Activated CD8-positive, alpha-beta T cell treated with anti-CD3 and anti-CD28 coated beads, Interleukin-2, amount 10 ng/mL, durations not matched to agents 7 days and 5 days (primary cell): ENCODE results near the gene MCMBP. TPM values are rescaled to one million over a fixed set of nuclear protein-coding genes. Genes with fewer than 3 reads are reported as not detected.
"Not testable (repeated sequence)": the region's sequence is repeated elsewhere in the genome, so short reads cannot be mapped to it uniquely, and the experiment has no call there.

ENCODE experiments used
- ATAC-seq: fragments of 150-1000 bp; cut with Tn5 transposase; one replicate; pipeline ENCODE4 v1.10.0; 2021; ENCODE audit warnings: moderate library complexity
- CTCF ChIA-PET: fragments of 350-600 bp; sonication (Branson Sonifier 250); formaldehyde crosslinking; loops from one replicate; lab custom pipeline; 2021; ENCODE audit warnings: antibody characterized with exemption; lab: Charles Lee
- POLR2A ChIA-PET: fragments of 350-600 bp; sonication (Branson Sonifier 250); formaldehyde crosslinking; loops from one replicate; lab custom pipeline; 2021; ENCODE audit warnings: antibody characterized with exemption; lab: Charles Lee
- DNase-seq: peaks from one replicate; pipeline ENCODE4 v3.0.0-alpha.2; 2020
- H3K27ac Mint-ChIP-seq: one replicate; pipeline ENCODE4 v1.8.0; 2021; ENCODE audit warnings: mild to moderate bottlenecking, mixed read lengths
- H3K27me3 Mint-ChIP-seq: one replicate; pipeline ENCODE4 v1.8.0; 2021; ENCODE audit warnings: low read depth, mixed read lengths
- H3K36me3 Mint-ChIP-seq: one replicate; pipeline ENCODE4 v1.8.0; 2021; ENCODE audit warnings: low read depth, mixed read lengths
- H3K4me1 Mint-ChIP-seq: one replicate; pipeline ENCODE4 v1.8.0; 2021; ENCODE audit warnings: low read depth, mixed read lengths
- H3K4me3 Mint-ChIP-seq: one replicate; pipeline ENCODE4 v1.8.0; 2021; ENCODE audit warnings: mild to moderate bottlenecking, mixed read lengths
- H3K9me3 Mint-ChIP-seq: one replicate; pipeline ENCODE4 v1.8.0; 2022; ENCODE audit warnings: mixed read lengths; ENCODE audit not compliant: insufficient read depth
- total RNA-seq, 2 experiments: library from RNA; stranded (reverse); gene quantifications; one replicate each; pipeline ENCODE4 v1.2.3, GENCODE V29; 2021

MCMBP gene
- total RNA-seq, 2 experiments from 2014 or later: 95.2 to 95.9 TPM

DNA sequence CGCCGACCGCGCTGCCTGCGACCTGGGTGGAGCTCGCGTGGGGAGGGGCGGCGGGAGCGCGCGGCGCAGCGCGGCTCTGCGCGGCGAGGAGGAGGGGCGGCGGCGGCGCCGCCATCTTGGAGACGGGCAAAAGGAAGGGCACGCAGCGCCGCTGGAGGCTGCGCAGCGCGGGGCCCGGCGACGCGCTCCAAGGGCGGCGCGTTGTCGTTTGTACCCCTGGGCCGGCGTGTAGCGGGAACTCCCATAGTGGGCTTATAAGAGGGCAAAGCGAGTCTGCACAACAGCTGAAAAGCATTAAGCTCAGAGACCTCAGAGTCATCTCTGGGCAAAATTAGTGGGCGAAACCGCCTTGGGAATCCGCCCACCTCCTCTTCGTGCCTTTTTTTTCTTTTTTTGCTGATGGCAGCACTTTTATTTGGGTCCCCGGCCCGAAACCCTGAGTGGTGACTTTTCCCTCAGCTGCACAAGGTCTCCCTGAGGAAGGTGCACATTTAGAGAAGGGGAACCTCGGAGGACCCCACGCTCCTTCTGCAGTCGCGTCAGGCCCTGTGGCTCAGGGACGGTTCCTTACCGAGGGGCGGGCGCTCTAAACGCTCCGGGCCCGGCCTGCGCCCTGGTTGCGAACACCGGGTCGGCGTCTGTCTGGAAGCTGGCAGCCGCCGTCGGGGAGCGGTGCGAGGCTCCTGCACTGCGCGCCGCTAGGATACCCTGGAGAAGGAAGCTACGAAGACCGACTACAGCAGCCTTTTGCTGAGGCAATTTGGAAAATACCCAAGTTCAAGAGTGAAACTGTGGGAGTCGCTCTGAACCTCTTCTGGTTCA lies 428 bp upstream of the MCMBP start:
- no peaks in the 10 kb centered on the region for H3K9me3 Mint-ChIP-seq
- H3K4me1 Mint-ChIP-seq: peaks cover 35% of the 10 kb centered on the region
- peak overlapping the region; percentile 82 for H3K4me3 Mint-ChIP-seq
- peak overlapping the region; percentile 86 for H3K27ac Mint-ChIP-seq
- CTCF ChIA-PET: interaction anchor here (0.9 to 3.7 kb wide), 11 partner anchors 10 to 220 kb away, joined by 3 to 53 read pairs (median 5); partner anchors contain the start of genes INPP5F and SEC23IP
- no peaks in the 10 kb centered on the region for H3K27me3 Mint-ChIP-seq
- H3K36me3 Mint-ChIP-seq: peaks cover 13% of the 10 kb centered on the region
- ATAC-seq (peak; percentile 93), DNase-seq (peak; percentile 91)
- POLR2A ChIA-PET: interaction anchor here (0.6 to 3.8 kb wide), 14 partner anchors 8 to 639 kb away, joined by 3 to 54 read pairs (median 4); partner anchors contain the start of genes INPP5F, RGS10 and SEC23IP

DNA sequence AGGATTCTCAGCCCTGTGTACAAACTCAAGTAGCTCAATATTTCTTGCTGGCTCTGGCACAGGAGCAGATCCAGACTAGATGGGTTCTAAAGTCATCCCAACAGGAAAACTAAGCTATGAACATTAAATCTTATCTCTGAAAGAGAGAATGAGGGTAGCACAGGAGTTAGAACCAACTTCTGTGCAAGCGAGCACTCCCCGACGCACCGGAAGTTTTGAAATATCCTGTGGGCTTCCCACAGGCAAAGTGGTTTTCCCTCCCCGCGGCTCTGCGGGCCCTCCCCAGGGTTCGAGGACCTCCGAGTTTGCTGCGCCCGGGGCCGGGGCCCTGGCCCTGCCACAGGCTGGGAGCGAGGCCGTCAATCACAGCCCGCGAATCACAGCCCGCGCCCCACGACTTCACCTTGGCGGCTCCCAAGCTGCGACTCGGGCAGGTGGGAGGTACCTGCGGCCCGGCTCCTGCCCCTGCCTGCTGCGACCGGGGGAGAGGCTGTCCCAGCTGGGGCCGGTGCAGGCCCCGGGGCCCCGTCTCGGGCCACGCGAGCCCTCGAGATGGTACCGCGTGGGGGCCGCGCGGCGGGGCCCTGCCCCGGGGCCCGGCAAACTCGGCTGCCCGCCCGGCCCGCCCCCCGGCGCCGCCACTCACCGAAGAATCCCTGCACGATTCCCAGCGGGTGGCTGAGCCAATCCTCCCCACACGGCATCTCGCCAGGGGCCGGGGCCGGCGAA lies 598 bp downstream of the MCMBP start:
- Mint-ChIP-seq H3K27ac (peak overlapping the region; percentile 90), H3K27me3 (no peaks in the 10 kb centered on the region), H3K4me1 (peaks cover 43% of the 10 kb centered on the region), H3K4me3 (peak overlapping the region; percentile 91), H3K36me3 (peaks cover 18% of the 10 kb centered on the region), H3K9me3 (no peaks in the 10 kb centered on the region)
- DNase-seq: peak; percentile 63
- ATAC-seq: peak; percentile 45
- POLR2A ChIA-PET: interaction anchor here (0.9 to 3.8 kb wide), 11 partner anchors 8 to 185 kb away, joined by 3 to 54 read pairs (median 4); partner anchors contain the start of genes INPP5F and SEC23IP
- CTCF ChIA-PET: interaction anchor here (1.0 to 3.7 kb wide), 6 partner anchors 9 to 167 kb away, joined by 3 to 53 read pairs (median 10); partner anchors contain the start of gene SEC23IP

DNA sequence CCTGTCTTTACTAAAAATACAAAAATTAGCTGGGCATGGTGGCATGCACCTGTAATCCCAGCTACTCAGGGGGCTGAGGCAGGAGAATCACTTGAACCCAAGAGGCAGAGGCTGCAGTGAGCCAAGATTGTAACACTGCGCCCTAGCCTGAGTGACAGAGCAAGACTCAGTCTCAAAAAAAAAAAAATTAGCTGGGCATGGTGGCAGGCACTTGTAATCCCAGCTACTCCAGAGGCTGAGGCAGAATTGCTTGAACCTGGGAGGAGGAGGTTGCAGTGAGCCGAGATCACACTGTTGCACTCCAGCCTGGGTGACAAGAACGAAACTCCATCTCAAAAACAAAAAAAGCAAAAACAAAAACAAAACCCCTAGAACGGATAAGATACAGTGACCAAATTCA lies 3.2 kb downstream of the MCMBP start:
- H3K9me3 Mint-ChIP-seq, H3K27me3 Mint-ChIP-seq, POLR2A ChIA-PET, ATAC-seq, H3K27ac Mint-ChIP-seq, H3K4me3 Mint-ChIP-seq, DNase-seq: not testable (repeated sequence)
- CTCF ChIA-PET: interaction anchor here (0.6 to 1.5 kb wide), 2 partner anchors 10 to 276 kb away, joined by 3 to 10 read pairs; no protein-coding TSS in a partner anchor
- Mint-ChIP-seq H3K4me1 (peaks cover 54% of the 10 kb centered on the region), H3K36me3 (peaks cover 38% of the 10 kb centered on the region)

DNA sequence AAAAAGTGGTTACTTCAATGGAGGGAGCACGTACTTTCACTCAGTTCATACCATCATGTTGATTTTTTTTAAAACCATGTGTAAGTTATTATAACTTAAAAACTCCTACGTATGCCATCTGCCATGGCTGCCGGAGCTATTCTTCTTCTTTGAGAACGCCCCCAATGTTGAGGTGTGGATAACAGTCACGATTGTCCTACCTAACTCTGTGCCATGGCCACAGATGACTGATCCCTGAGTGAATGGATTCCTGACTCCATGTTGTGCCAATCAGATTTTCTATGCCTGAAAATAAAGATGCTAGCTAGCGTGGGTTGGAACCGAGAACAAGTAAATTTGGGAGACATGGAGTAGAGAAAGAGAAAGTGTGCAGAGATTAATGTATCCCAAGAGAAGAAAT lies 5.3 kb downstream of the MCMBP start:
- ATAC-seq: no peak
- Mint-ChIP-seq H3K27ac (no peak overlapping the region), H3K4me3 (no peak overlapping the region), H3K9me3 (peaks cover 10% of the 10 kb centered on the region), H3K27me3 (no peaks in the 10 kb centered on the region), H3K4me1 (peaks cover 58% of the 10 kb centered on the region), H3K36me3 (peaks cover 51% of the 10 kb centered on the region)
- POLR2A ChIA-PET: no interaction called here
- DNase-seq: no peak
- CTCF ChIA-PET: interaction anchor here (0.9 to 1.1 kb wide), 2 partner anchors 8 to 213 kb away, joined by 3 to 7 read pairs; no protein-coding TSS in a partner anchor

DNA sequence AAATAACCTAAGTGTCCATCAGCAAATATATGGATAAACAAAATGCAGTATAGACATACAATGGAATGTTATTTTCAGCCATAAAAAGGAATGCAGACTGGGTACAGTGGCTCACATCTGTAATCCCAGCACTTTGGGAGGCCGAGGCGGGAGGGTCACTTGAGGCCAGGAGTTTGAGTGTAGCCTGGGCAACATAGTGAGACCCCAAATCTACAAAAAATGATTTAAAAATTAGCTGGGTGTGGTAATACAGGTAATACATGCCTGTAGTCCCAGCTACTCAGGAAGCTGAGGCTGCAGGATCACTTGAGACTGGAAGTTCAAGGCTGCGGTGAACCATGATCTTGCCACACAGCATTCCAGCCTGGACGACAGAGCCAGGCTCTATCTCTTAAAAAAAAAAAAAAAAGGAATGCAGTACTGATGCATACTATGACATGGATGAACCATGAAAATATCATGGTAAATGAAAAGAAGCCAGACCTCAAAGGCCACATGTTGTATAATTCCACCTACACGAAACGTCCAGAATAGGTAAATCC lies 6.9 kb downstream of the MCMBP start:
- Mint-ChIP-seq H3K4me1 (peaks cover 58% of the 10 kb centered on the region), H3K27ac (no peak overlapping the region)
- CTCF ChIA-PET: interaction anchor here (1.5 to 2.2 kb wide), 3 partner anchors 115 to 179 kb away, joined by 4 to 10 read pairs (median 4); partner anchors contain the start of gene INPP5F

DNA sequence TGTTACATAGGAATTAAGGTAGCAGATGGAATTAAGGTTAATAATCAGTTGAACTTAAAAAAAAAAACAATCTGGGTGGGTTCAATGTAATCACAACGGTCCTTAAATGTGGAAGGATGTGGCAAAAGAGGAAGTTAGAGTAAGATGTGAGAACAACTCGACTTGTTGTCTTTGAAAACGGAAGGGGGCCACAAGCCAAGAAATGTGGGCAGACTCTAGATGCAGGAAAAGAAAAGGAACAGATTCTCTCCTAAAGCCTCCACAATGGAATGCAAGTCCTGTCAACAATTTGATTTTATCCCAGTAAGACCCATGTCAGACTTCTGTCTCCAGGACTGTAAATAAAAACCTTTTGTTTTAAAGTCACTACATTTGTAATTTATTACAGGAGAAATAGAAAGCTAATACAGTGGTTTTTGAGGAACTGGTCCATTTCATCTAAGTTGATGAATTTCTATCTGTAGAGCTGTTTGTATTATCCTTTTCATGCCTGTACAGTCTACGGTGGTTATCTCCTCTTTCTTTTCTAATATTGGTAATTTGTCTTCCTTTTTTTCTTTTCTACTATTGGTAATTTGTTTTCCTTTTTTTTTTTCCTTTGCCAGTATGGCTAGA lies 8.6 kb downstream of the MCMBP start:
- Mint-ChIP-seq H3K9me3 (peaks cover 10% of the 10 kb centered on the region), H3K27ac (no peak overlapping the region), H3K4me3 (no peak overlapping the region), H3K27me3 (no peaks in the 10 kb centered on the region), H3K4me1 (peaks cover 60% of the 10 kb centered on the region), H3K36me3 (peaks cover 52% of the 10 kb centered on the region)
- ATAC-seq (no peak), DNase-seq (no peak)
- CTCF ChIA-PET: interaction anchor here (1.1 to 2.2 kb wide), 3 partner anchors 28 to 138 kb away, joined by 3 to 10 read pairs (median 4); partner anchors contain the start of gene INPP5F
- POLR2A ChIA-PET: interaction anchor here (1.2 kb wide), 1 partner anchor 8 kb away, joined by 4 read pairs; the partner anchor contains the start of gene MCMBP

More for the DNA sequence above, 6.9 kb downstream of the MCMBP start:
- H3K4me3 Mint-ChIP-seq: no peak overlapping the region
- POLR2A ChIA-PET: no interaction called here
- H3K36me3 Mint-ChIP-seq: peaks cover 55% of the 10 kb centered on the region
- DNase-seq (no peak), ATAC-seq (no peak)
- peaks cover 10% of the 10 kb centered on the region for H3K9me3 Mint-ChIP-seq
- no peaks in the 10 kb centered on the region for H3K27me3 Mint-ChIP-seq

DNA sequence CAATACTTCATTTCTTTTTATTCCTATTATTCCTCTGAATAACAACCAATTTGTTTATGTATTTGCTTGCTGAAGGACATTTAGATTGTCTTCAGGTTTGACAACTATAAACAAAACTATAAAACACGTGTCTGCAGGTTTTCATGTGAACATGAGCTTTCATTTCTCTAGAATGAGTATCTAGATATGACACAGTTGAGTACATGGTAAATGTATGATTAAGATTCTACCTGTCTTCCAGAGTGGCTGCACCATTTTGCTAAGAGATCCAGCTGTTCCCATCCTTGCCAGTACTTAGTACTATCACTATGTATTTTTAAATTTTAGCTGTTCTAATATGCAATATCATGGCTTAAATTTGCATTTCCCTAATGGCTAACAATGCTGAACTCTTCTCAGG lies 10.1 kb downstream of the MCMBP start:
- CTCF ChIA-PET: interaction anchor here (0.8 to 5.9 kb wide), 5 partner anchors 10 to 175 kb away, joined by 3 to 154 read pairs (median 5); partner anchors contain the start of gene MCMBP
- DNase-seq (no peak), ATAC-seq (no peak)
- Mint-ChIP-seq H3K4me3 (no peak overlapping the region), H3K27me3 (no peaks in the 10 kb centered on the region), H3K9me3 (peaks cover 10% of the 10 kb centered on the region), H3K4me1 (peaks cover 53% of the 10 kb centered on the region), H3K27ac (no peak overlapping the region), H3K36me3 (peaks cover 50% of the 10 kb centered on the region)
- POLR2A ChIA-PET: interaction anchor here (1.8 kb wide), 1 partner anchor 10 kb away, joined by 9 read pairs; the partner anchor contains the start of gene MCMBP

DNA sequence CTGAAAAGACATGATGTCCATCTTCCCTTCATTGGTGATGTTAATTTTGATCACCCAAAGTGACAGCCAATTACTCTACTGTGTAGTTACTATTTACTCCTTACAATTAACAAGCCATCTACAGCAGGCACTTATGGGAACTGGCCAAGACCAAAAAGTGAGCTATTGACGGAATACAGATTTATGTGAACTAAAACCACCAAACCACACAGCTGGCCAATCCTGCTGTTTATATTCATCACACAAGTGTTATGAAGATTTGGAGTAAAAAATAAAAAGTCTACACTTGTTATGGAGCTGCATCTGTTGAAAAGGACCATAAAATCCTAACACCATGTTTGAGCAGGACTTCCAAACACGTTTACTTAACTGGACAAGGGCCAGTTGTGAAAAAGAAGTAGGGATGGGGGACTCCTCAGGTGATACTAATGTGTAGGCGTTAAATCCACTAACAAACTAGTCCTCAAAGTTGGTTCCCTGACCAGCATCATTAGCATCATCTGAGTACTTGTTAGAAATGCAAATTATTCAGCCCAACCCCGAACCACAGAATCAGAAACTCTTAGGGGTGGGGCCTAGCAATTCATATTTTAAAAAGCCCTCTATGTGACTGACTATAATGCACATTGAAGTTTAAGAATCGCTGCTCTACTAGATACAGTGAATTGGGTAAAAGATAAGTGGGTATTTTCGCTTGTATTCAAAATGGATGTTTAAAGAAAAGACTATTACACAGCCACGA lies 11.6 kb downstream of the MCMBP start:
- POLR2A ChIA-PET: no interaction called here
- ATAC-seq (no peak), DNase-seq (no peak)
- Mint-ChIP-seq H3K27me3 (no peaks in the 10 kb centered on the region), H3K9me3 (peaks cover 10% of the 10 kb centered on the region), H3K27ac (no peak overlapping the region), H3K4me1 (peaks cover 48% of the 10 kb centered on the region), H3K36me3 (peaks cover 47% of the 10 kb centered on the region), H3K4me3 (no peak overlapping the region)
- CTCF ChIA-PET: interaction anchor here (0.6 to 5.9 kb wide), 10 partner anchors 11 to 253 kb away, joined by 3 to 154 read pairs (median 12); partner anchors contain the start of genes INPP5F and MCMBP

DNA sequence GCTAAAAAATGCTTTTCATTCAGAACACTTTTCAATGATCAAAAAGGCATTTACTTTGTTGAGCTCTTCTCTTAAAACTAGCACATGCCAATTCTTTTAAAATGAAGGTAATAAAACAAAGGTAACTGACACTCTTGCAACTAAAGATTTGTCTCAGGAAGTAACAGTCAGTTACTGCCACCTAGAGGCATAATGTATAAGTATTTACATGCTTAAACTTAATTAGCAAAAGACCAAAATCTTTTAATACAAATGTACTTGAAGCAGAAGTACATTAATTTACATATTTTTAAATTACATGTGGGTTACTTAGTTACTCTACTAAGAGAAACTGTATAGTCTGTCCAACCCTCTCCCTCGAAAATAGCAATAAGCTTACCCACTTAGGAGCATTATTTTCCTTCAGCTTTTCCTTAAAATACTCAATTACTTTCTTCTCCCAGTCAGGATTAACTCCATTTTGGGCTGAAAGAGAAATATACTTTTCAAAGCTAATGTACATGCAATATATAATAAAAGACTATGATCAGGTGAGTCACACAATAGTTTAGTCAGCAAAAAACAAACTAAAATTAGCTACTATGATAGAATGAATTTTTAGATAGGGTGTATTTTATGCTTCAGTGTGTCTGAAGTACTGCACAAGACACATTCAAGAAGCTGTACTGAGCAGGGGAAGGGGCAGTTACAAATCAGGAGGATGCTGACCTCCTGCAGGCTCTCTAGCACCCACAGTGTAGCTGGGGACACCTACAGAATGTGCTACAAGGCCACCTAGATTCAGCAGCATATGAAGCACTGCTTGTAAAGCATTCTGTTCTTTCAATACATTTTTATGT lies 13.0 kb downstream of the MCMBP start:
- Mint-ChIP-seq H3K27me3 (no peaks in the 10 kb centered on the region), H3K36me3 (peaks cover 42% of the 10 kb centered on the region), H3K9me3 (peaks cover 4% of the 10 kb centered on the region), H3K4me3 (no peak overlapping the region), H3K27ac (no peak overlapping the region), H3K4me1 (peaks cover 41% of the 10 kb centered on the region)
- CTCF ChIA-PET: interaction anchor here (0.7 to 5.9 kb wide), 45 partner anchors 8 to 721 kb away, joined by 3 to 154 read pairs (median 5); partner anchors contain the start of genes BAG3, INPP5F, MCMBP and SEC23IP
- ATAC-seq (peak; percentile 61), DNase-seq (no peak)
- POLR2A ChIA-PET: interaction anchor here (1.7 kb wide), 1 partner anchor 13 kb away, joined by 16 read pairs; the partner anchor contains the start of gene MCMBP
